ENCODE data around the gene EHF. TPM values are rescaled to one million over a fixed set of nuclear protein-coding genes. Genes with fewer than 3 reads are reported as not detected.

The EHF gene
- total and polyA plus RNA-seq, 2 of the 8 experiments (the other 6 are each of a cell fraction or from before 2014, with no cell fraction given): not detected

DNA sequence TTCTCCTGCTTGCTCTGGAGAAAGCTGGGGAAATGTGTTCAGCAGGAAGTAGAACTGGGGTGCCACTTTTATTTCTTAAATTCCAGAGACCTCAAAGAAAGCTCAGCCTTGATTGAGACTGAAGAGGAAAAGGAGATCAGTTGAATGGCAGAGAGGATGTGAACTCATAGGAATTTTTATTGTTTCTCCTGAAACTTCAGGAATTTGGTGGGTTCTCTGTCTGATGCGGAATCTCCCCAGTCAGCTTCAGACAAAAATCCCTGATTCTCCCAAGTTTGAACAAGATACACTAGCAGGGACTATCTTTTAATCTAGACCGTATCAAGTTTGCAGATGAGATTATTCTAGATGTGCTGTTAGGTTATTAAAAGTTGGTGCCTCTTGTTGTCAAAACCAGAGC, 23.0 kb downstream of the EHF start:
- Histone ChIP-seq H2BK12ac (ENCODE audit: low read depth, low read length) (no peak overlapping the region), H2BK20ac (ENCODE audit: low read length) (no peak overlapping the region), H2BK120ac (replicated peaks; ENCODE audit: low read depth, low read length) (no peak overlapping the region), H3K36me3 (ENCODE audit: control insufficient read depth in 2 of 4, insufficient read depth in 4 of 4, low read length in 3 of 4) (no peaks in the 10 kb centered on the region), H2AFZ (ENCODE audit: low read length) (no peak overlapping the region), H4K8ac (ENCODE audit: extremely low read depth, insufficient read depth, low read length) (no peak overlapping the region), H3K23ac (ENCODE audit: insufficient read length) (no peak overlapping the region), H3K79me2 (ENCODE audit: control insufficient read depth in 1 of 2, insufficient read depth in 2 of 2, low read length in 2 of 2) (no peaks in the 10 kb centered on the region), H3K4me3 (ENCODE audit: extremely low read depth in 1 of 4, insufficient read depth in 2 of 4, low read depth in 3 of 4, low read length in 4 of 4) (no peak overlapping the region), H3K4me2 (ENCODE audit: insufficient read depth in 1 of 2, low read depth in 2 of 2, low read length in 2 of 2) (no peak overlapping the region), H3K23me2 (ENCODE audit: low read depth, low read length) (no peaks in the 10 kb centered on the region; the same call in 1 of the 2 replicates), H3K18ac (ENCODE audit: extremely low read depth, low read length) (no peak overlapping the region), H3K4ac (replicated peaks; ENCODE audit: insufficient read length, low read depth, low read length) (no peak overlapping the region), H3K9me3 (ENCODE audit: insufficient read depth in 2 of 2, low read depth in 1 of 2, low read length in 1 of 2) (no peaks in the 10 kb centered on the region), H3K9ac (replicated peaks in 1 of 4; ENCODE audit: extremely low read depth in 1 of 4, low read depth in 3 of 4, low read length in 3 of 4) (no peak overlapping the region), H3K27me3 (replicated peaks in 1 of 4; ENCODE audit: control insufficient read depth in 3 of 4, extremely low read depth in 1 of 4, insufficient read depth in 3 of 4, low read length in 3 of 4) (no peaks in the 10 kb centered on the region), H3K27ac (ENCODE audit: low read depth, low read length) (no peak overlapping the region), H2AK5ac (ENCODE audit: low read depth, low read length) (no peak overlapping the region), H4K91ac (replicated peaks; ENCODE audit: insufficient read length, low read length) (no peak overlapping the region), H3K4me1 (replicated peaks in 1 of 4; ENCODE audit: control insufficient read depth in 3 of 4, insufficient read depth in 4 of 4, low read length in 3 of 4) (peaks cover 0 to 2% (median 0%) of the 10 kb centered on the region in 4 experiments; a peak in 1 of 7 replicates), H2BK5ac (ENCODE audit: low read depth, low read length) (no peak overlapping the region), H2BK15ac (ENCODE audit: low read length) (no peak overlapping the region), H4K5ac (ENCODE audit: insufficient read length, low read depth, low read length) (no peak overlapping the region), H3K56ac (replicated peaks; ENCODE audit: insufficient read length, low read depth, low read length) (no peak overlapping the region), H4K20me1 (replicated peaks in 1 of 2; ENCODE audit: control insufficient read depth in 1 of 2, insufficient read depth in 2 of 2, low read length in 2 of 2) (no peaks in the 10 kb centered on the region), H3K79me1 (ENCODE audit: low read depth, low read length) (no peaks in the 10 kb centered on the region), H3K14ac (ENCODE audit: insufficient read length) (no peak overlapping the region)
- CTCF ChIA-PET (ENCODE audit: partially characterized antibody): interaction anchor here (0.6 to 1.4 kb wide), 4 partner anchors 8 to 146 kb away, joined by 3 to 5 read pairs (median 4); no protein-coding TSS in a partner anchor
- POLR2A ChIA-PET (ENCODE audit: partially characterized antibody): interaction anchor here (1.0 kb wide), 1 partner anchor 12 kb away, joined by 3 read pairs; no protein-coding TSS in a partner anchor
- WGBS, 2 experiments (ENCODE audit: extremely low coverage in 1 of 2, insufficient coverage in 1 of 2, insufficient read length in 1 of 2, insufficient replicate concordance in 2 of 2, low coverage in 1 of 2, low lambda C conversion rate in 2 of 2, missing lambda C conversion rate in 1 of 2): 90% methylated on average over 2 of the region's 2 CpGs; no CpG with 5 or more reads in 1 of the 2 experiments
- FAIRE-seq: no peak
- DNase-seq (ENCODE audit: low read depth in 1 of 2, low spot score in 2 of 2): no peak
- no peak for TF ChIP-seq TEAD4 (IDR thresholded peaks at IDR 0.05; ENCODE audit: low read depth, low read length)
- TF ChIP-seq POLR2A (IDR thresholded peaks at IDR 0.05; ENCODE audit: control extremely low read depth in 1 of 2, low read depth in 2 of 2, low read length in 2 of 2): no peak
